ENCODE measurements around the gene ACSF3. TPM values are rescaled to one million over a fixed set of nuclear protein-coding genes. Genes with fewer than 3 reads are reported as not detected.

Gene ACSF3
- total RNA-seq, 4 donors from 2014 or later = 29.9 to 48.0 (median 40.3) TPM

- Histone ChIP-seq H3K27me3 (no peaks in the 10 kb centered on the region), H3K4me3 (no peak overlapping the region), H3K27ac (no peak overlapping the region), H3K4me1 (peaks cover 0 to 1% (median 0%) of the 10 kb centered on the region in 4 donors), H3K9me3 (peaks cover 0 to 8% (median 0%) of the 10 kb centered on the region in 4 donors), H3K36me3 (peaks cover 0 to 99% (median 8%) of the 10 kb centered on the region in 3 donors)
- 88 to 93% methylated on average over 13 to 15 of the region's 15 CpGs for WGBS, 2 donors
- TF ChIP-seq CTCF (IDR thresholded peaks at IDR 0.05) = no peak
- no peak for TF ChIP-seq EP300 (IDR thresholded peaks at IDR 0.05)
- TF ChIP-seq POLR2A (IDR thresholded peaks at IDR 0.05) = no peak
- no peak for DNase-seq (ENCODE audit: low spot score in 2 of 2)
Observed at GRCh38 chr16:89120921-89121351, 27.3 kb downstream of the ACSF3 start.

- DNase-seq (ENCODE audit: low spot score in 2 of 2) = no peak
- no peak overlapping the region for H3K27ac ChIP-seq
- peaks cover 0 to 98% (median 8%) of the 10 kb centered on the region in 3 donors for H3K36me3 ChIP-seq
- WGBS, 2 donors = 85 to 90% methylated on average over 19 to 21 of the region's 24 CpGs
- no peaks in the 10 kb centered on the region for H3K27me3 ChIP-seq
- no peaks in the 10 kb centered on the region for H3K4me1 ChIP-seq
- TF ChIP-seq CTCF (IDR thresholded peaks at IDR 0.05) = no peak
- no peak for TF ChIP-seq POLR2A (IDR thresholded peaks at IDR 0.05)
- no peak for TF ChIP-seq EP300 (IDR thresholded peaks at IDR 0.05)
- no peak overlapping the region for H3K4me3 ChIP-seq
- peaks cover 0 to 9% (median 0%) of the 10 kb centered on the region in 4 donors for H3K9me3 ChIP-seq
Observed at GRCh38 chr16:89121691-89122321, 28.2 kb downstream of the ACSF3 start.

GRCh38 chr16:89122322-89122851, 28.7 kb downstream of the ACSF3 start:
- Histone ChIP-seq H3K36me3 (peaks cover 0 to 92% (median 8%) of the 10 kb centered on the region in 3 donors), H3K27ac (no peak overlapping the region), H3K4me1 (no peaks in the 10 kb centered on the region), H3K27me3 (no peaks in the 10 kb centered on the region), H3K4me3 (no peak overlapping the region), H3K9me3 (peaks cover 0 to 9% (median 0%) of the 10 kb centered on the region in 4 donors)
- TF ChIP-seq EP300 (IDR thresholded peaks at IDR 0.05) (no peak), POLR2A (IDR thresholded peaks at IDR 0.05) (no peak), CTCF (IDR thresholded peaks at IDR 0.05) (no peak)
- no peak for DNase-seq (ENCODE audit: low spot score in 2 of 2)
- 73 to 80% methylated on average over 8 to 11 of the region's 11 CpGs for WGBS, 2 donors

GRCh38 chr16:89123001-89123830, 29.6 kb downstream of the ACSF3 start:
- H3K27me3 ChIP-seq = no peaks in the 10 kb centered on the region
- H3K9me3 ChIP-seq = peaks cover 0 to 9% (median 0%) of the 10 kb centered on the region in 4 donors
- H3K27ac ChIP-seq = no peak overlapping the region
- 82 to 89% methylated on average over 23 to 25 of the region's 25 CpGs for WGBS, 2 donors
- no peak for DNase-seq (ENCODE audit: low spot score in 2 of 2)
- no peak for TF ChIP-seq POLR2A (IDR thresholded peaks at IDR 0.05)
- TF ChIP-seq EP300 (IDR thresholded peaks at IDR 0.05) = no peak
- TF ChIP-seq CTCF (IDR thresholded peaks at IDR 0.05) = no peak
- no peak overlapping the region for H3K4me3 ChIP-seq
- H3K36me3 ChIP-seq = peaks cover 0 to 84% (median 8%) of the 10 kb centered on the region in 3 donors
- H3K4me1 ChIP-seq = no peaks in the 10 kb centered on the region

- Histone ChIP-seq H3K36me3 (peaks cover 0 to 82% (median 8%) of the 10 kb centered on the region in 3 donors), H3K27me3 (no peaks in the 10 kb centered on the region), H3K27ac (no peak overlapping the region), H3K4me3 (no peak overlapping the region), H3K4me1 (no peaks in the 10 kb centered on the region), H3K9me3 (peaks cover 0 to 9% (median 0%) of the 10 kb centered on the region in 4 donors)
- no peak for DNase-seq (ENCODE audit: low spot score in 2 of 2)
- TF ChIP-seq EP300 (IDR thresholded peaks at IDR 0.05) = no peak
- no peak for TF ChIP-seq POLR2A (IDR thresholded peaks at IDR 0.05)
- TF ChIP-seq CTCF (IDR thresholded peaks at IDR 0.05) = no peak
- WGBS, 2 donors = 94 to 96% methylated on average over 12 of the region's 12 CpGs
Observed at GRCh38 chr16:89123831-89124100, 30.1 kb downstream of the ACSF3 start.
